CD14-positive monocyte (primary cell): ENCODE data around the gene CACNA2D1. TPM values are rescaled to one million over a fixed set of nuclear protein-coding genes. Genes with fewer than 3 reads are reported as not detected.

ENCODE experiments used
- DNase-seq, 3 donors: peaks; one replicate each; pipeline ENCODE4 v3.0.0-alpha.2; 2011 to 2022
- H2AFZ ChIP-seq: 2 replicates; pipeline ENCODE4 v1.6.0; 2012; ENCODE audit warnings: mild to moderate bottlenecking, low read depth, low read length, inconsistent platforms; ENCODE audit not compliant: insufficient read depth, poor library complexity, severe bottlenecking
- H3K27ac ChIP-seq, 2 donors: 1 replicate in 1 of 2; 2 replicates in 1 of 2; pipeline ENCODE4 v1.5.1; 2012 to 2013; ENCODE audit warnings: low read length in 2 of 2, control low read depth in 1 of 2, inconsistent platforms in 1 of 2, low read depth in 1 of 2, mild to moderate bottlenecking in 1 of 2
- H3K27me3 ChIP-seq, 2 donors: one replicate each; pipeline versions ENCODE4 v1.6.0 to v1.6.1; 2011 to 2013; ENCODE audit warnings: low read length in 2 of 2; ENCODE audit not compliant: control insufficient read depth in 2 of 2, insufficient read depth in 2 of 2
- H3K36me3 ChIP-seq, 2 donors: replicated peaks in 1 of 2; 1 replicate in 1 of 2; 2 replicates in 1 of 2; pipeline versions ENCODE4 v1.5.1 to v1.6.1; 2012 to 2013; ENCODE audit warnings: low read length in 2 of 2, control low read depth in 1 of 2, inconsistent platforms in 1 of 2, mild to moderate bottlenecking in 1 of 2; ENCODE audit not compliant: insufficient read depth in 2 of 2, control insufficient read depth in 1 of 2
- H3K4me1 ChIP-seq, 2 donors: 1 replicate in 1 of 2; 2 replicates in 1 of 2; pipeline versions ENCODE4 v1.5.1 to v1.6.1; 2012 to 2013; ENCODE audit warnings: low read length in 2 of 2, control low read depth in 1 of 2, inconsistent platforms in 1 of 2, mild to moderate bottlenecking in 1 of 2, moderate library complexity in 1 of 2; ENCODE audit not compliant: insufficient read depth in 2 of 2, control insufficient read depth in 1 of 2
- H3K4me2 ChIP-seq: replicated peaks from 2 replicates; pipeline ENCODE3; 2012; ENCODE audit warnings: low read length, moderate library complexity, mild to moderate bottlenecking; ENCODE audit not compliant: poor library complexity, severe bottlenecking; ENCODE audit errors: extremely low read depth
- H3K4me3 ChIP-seq, 3 experiments: fragments of 200-600 bp in 1 of 3; sonication (generic) in 1 of 3; replicated peaks in 1 of 3; 1 replicate in 2 of 3; 2 replicates in 1 of 3; pipeline ENCODE4 v1.5.1; 2011 to 2013; ENCODE audit warnings: low read length in 3 of 3, mild to moderate bottlenecking in 3 of 3, control low read depth in 2 of 3, low read depth in 2 of 3, inconsistent platforms in 1 of 3, moderate library complexity in 1 of 3
- H3K79me2 ChIP-seq: 2 replicates; pipeline ENCODE4 v1.6.0; 2012; ENCODE audit warnings: mild to moderate bottlenecking, control low read depth, inconsistent platforms, low read length, moderate library complexity; ENCODE audit not compliant: insufficient read depth
- H3K9ac ChIP-seq: 2 replicates; pipeline ENCODE4 v1.6.0; 2017; ENCODE audit warnings: low read length, mild to moderate bottlenecking; ENCODE audit not compliant: insufficient read depth, poor library complexity, severe bottlenecking
- H3K9me3 ChIP-seq, 2 donors: replicated peaks in 1 of 2; 1 replicate in 1 of 2; 2 replicates in 1 of 2; pipeline versions ENCODE4 v1.5.1 to v1.6.1; 2012 to 2013; ENCODE audit warnings: low read length in 2 of 2, control low read depth in 1 of 2; ENCODE audit not compliant: control insufficient read depth in 1 of 2, insufficient read depth in 1 of 2
- H4K20me1 ChIP-seq: 2 replicates; pipeline ENCODE4 v1.6.0; 2012; ENCODE audit warnings: mild to moderate bottlenecking, low read length, control low read depth, moderate library complexity; ENCODE audit not compliant: insufficient read depth
- H3K27ac Mint-ChIP-seq, 7 donors: one replicate each; pipeline ENCODE4 v1.8.0; 2020; ENCODE audit warnings: mild to moderate bottlenecking in 7 of 7, mixed read lengths in 7 of 7, moderate library complexity in 6 of 7, inconsistent platforms in 2 of 7
- H3K27me3 Mint-ChIP-seq, 3 donors: one replicate each; pipeline ENCODE4 v1.8.0; 2021 to 2022; ENCODE audit warnings: low read depth in 3 of 3, mild to moderate bottlenecking in 3 of 3, mixed read lengths in 3 of 3, moderate library complexity in 3 of 3, inconsistent platforms in 1 of 3
- H3K36me3 Mint-ChIP-seq, 2 donors: one replicate each; pipeline ENCODE4 v1.8.0; 2020; ENCODE audit warnings: mixed read lengths in 2 of 2, inconsistent platforms in 1 of 2, mild to moderate bottlenecking in 1 of 2
- H3K4me1 Mint-ChIP-seq: one replicate; pipeline ENCODE4 v1.8.0; 2020; ENCODE audit warnings: mild to moderate bottlenecking, mixed read lengths
- H3K4me3 Mint-ChIP-seq, 2 donors: one replicate each; pipeline ENCODE4 v1.8.0; 2020; ENCODE audit warnings: mild to moderate bottlenecking in 2 of 2, mixed read lengths in 2 of 2, moderate library complexity in 1 of 2
- H3K9me3 Mint-ChIP-seq, 7 donors: one replicate each; pipeline ENCODE4 v1.8.0; 2020 to 2022; ENCODE audit warnings: mixed read lengths in 7 of 7, mild to moderate bottlenecking in 6 of 7, moderate library complexity in 6 of 7, inconsistent platforms in 2 of 7
- WGBS: methylation state at CpG from one replicate; pipeline ENCODE4 v1.1.5; 2013; ENCODE audit warnings: missing lambda C conversion rate; ENCODE audit not compliant: insufficient coverage; 5-methylcytosine and 5-hydroxymethylcytosine counted together
- intact Hi-C, 2 donors: fragments of 100-400 bp; cut with micrococcal nuclease; formaldehyde crosslinking; loops; one replicate each; pipeline versions ENCODE4 v1.15.0 to v1.15.1; 2023
- polyA plus RNA-seq, 3 donors: library from polyadenylated mRNA; depleted of rRNA in 1 of 3; unstranded in 2 of 3; stranded (reverse) in 1 of 3; fragments of 300-500 nt in 2 of 3; fragments of >200 nt in 1 of 3; fragmentation: Illumina TruSeq in 2 of 3; gene quantifications; 1 replicate in 2 of 3; 2 replicates in 1 of 3; pipeline ENCODE4 v1.2.3, GENCODE V29; 2012 to 2021
- TF ChIP-seq, protein P1 (sequence below): fragments of 200-600 bp; IDR thresholded peaks from one replicate; pipeline ENCODE4 v1.8.0; 2022; ENCODE audit warnings: antibody characterized with exemption, mild to moderate bottlenecking

Gene CACNA2D1
- polyA plus RNA-seq, 3 donors, result 0.02 TPM; not detected in 2

DNA sequence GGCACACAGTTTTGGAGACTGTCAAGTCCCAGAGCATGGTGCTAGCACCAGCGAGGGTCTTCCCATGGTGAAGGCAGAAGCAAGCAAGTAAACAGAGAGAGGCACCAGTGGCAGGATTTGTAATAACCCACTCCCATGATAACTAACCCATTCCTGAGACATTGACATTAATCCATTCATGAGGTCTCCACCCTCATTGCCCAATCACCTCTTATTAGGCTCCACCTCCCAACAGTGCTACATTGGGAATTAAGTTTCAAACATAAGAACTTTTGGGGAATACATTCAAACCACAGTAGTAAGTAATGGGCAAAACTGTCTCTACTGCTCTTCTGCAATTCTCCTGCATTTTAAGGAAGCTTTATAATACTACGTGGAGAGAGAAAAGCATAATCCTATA is 193.6 kb downstream of the CACNA2D1 start:
- H3K27ac Mint-ChIP-seq, result no peak overlapping the region
- H3K27me3 Mint-ChIP-seq, result peaks cover 2 to 3% (median 2%) of the 10 kb centered on the region in 3 donors
- no CpG with 5 or more reads among the region's 2 CpGs for whole genome bisulfite sequencing
- intact Hi-C loops, result no loop called here
- Histone ChIP-seq H3K27me3 (no peaks in the 10 kb centered on the region), H3K36me3 (no peaks in the 10 kb centered on the region), H4K20me1 (no peaks in the 10 kb centered on the region), H3K4me3 (no peak overlapping the region), H2AFZ (no peak overlapping the region), H3K79me2 (no peaks in the 10 kb centered on the region), H3K4me2 (no peak overlapping the region), H3K27ac (no peak overlapping the region), H3K9ac (no peak overlapping the region), H3K4me1 (no peaks in the 10 kb centered on the region), H3K9me3 (no peaks in the 10 kb centered on the region)
- TF ChIP-seq, protein P1, sequence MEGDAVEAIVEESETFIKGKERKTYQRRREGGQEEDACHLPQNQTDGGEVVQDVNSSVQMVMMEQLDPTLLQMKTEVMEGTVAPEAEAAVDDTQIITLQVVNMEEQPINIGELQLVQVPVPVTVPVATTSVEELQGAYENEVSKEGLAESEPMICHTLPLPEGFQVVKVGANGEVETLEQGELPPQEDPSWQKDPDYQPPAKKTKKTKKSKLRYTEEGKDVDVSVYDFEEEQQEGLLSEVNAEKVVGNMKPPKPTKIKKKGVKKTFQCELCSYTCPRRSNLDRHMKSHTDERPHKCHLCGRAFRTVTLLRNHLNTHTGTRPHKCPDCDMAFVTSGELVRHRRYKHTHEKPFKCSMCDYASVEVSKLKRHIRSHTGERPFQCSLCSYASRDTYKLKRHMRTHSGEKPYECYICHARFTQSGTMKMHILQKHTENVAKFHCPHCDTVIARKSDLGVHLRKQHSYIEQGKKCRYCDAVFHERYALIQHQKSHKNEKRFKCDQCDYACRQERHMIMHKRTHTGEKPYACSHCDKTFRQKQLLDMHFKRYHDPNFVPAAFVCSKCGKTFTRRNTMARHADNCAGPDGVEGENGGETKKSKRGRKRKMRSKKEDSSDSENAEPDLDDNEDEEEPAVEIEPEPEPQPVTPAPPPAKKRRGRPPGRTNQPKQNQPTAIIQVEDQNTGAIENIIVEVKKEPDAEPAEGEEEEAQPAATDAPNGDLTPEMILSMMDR, result no peak
- H3K4me3 Mint-ChIP-seq, result no peak overlapping the region
- DNase-seq, result no peak
- no peaks in the 10 kb centered on the region for H3K36me3 Mint-ChIP-seq
- H3K4me1 Mint-ChIP-seq, result no peaks in the 10 kb centered on the region
- no peaks in the 10 kb centered on the region for H3K9me3 Mint-ChIP-seq

DNA sequence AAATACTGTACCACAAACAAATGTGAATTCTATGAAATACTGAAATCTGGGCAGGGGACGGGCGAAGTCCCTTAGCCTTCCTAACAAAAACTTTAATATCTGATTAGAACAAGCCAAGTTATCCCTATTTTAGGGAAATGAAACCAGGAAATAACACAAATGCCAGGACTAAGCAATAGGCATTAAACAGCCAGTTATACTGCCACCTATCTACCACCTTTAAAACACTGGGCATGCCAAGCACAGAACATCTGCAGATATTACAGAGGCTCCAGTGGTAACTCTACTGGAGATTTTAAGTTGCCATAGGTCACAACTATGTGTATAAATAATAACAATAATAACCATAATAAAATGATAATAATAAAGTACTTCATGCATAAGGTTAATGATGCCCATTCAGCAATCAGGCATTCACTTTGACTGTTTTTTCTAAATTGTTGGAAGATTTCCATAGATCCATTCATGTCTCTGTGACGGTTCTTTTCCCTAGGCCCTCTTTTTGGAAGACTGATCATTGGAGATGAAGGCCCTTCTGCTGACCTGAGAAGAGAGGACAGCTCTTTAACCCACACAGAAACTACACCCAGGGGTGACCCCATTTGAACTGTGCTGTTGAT is 195.7 kb downstream of the CACNA2D1 start:
- TF ChIP-seq, protein P1, result peak; percentile 29
- H3K9me3 Mint-ChIP-seq, result no peaks in the 10 kb centered on the region
- Histone ChIP-seq H4K20me1 (no peaks in the 10 kb centered on the region), H2AFZ (no peak overlapping the region), H3K27me3 (no peaks in the 10 kb centered on the region), H3K9ac (no peak overlapping the region), H3K4me3 (no peak overlapping the region), H3K4me1 (no peaks in the 10 kb centered on the region), H3K9me3 (no peaks in the 10 kb centered on the region), H3K36me3 (no peaks in the 10 kb centered on the region), H3K4me2 (no peak overlapping the region), H3K79me2 (no peaks in the 10 kb centered on the region), H3K27ac (no peak overlapping the region)
- no peaks in the 10 kb centered on the region for H3K4me1 Mint-ChIP-seq
- 100% methylated on average over 1 of the region's 3 CpGs for WGBS
- no peak overlapping the region for H3K4me3 Mint-ChIP-seq
- DNase-seq, result peak in 1 of 3 donors; percentile 7
- intact Hi-C loops, result no loop called here
- no peaks in the 10 kb centered on the region for H3K36me3 Mint-ChIP-seq
- H3K27me3 Mint-ChIP-seq, result peaks cover 2 to 3% (median 2%) of the 10 kb centered on the region in 3 donors
- no peak overlapping the region for H3K27ac Mint-ChIP-seq
